Keratinocyte (primary cell): Measurements from ENCODE around the gene ADAMTS17. TPM values are rescaled to one million over a fixed set of nuclear protein-coding genes. Genes with fewer than 3 reads are reported as not detected.

Source experiments
- DNase-seq: peaks from one replicate; pipeline ENCODE4 v3.0.0-alpha.2; 2011; ENCODE audit warnings: low read depth, missing footprints, low spot score
- FAIRE-seq: peaks from 2 replicates; lab custom pipeline; 2011; peaks lifted over from hg19 to GRCh38; lab: Jason Lieb, UNC
- H2AFZ ChIP-seq: 2 replicates; pipeline ENCODE4 v1.6.0; 2012; ENCODE audit warnings: low read length, control low read depth, inconsistent platforms; ENCODE audit not compliant: control insufficient read depth
- H3K27ac ChIP-seq: 2 replicates; pipeline ENCODE4 v1.5.1; 2011; ENCODE audit warnings: low read length; ENCODE audit not compliant: control insufficient read depth, insufficient read depth
- H3K27me3 ChIP-seq: 3 replicates; pipeline ENCODE4 v1.6.0; 2011; ENCODE audit warnings: low read length; ENCODE audit not compliant: control insufficient read depth, insufficient read depth; ENCODE audit errors: extremely low read depth
- H3K36me3 ChIP-seq, 2 experiments: 2 replicates in 1 of 2; 3 replicates in 1 of 2; pipeline ENCODE4 v1.5.1; 2011; ENCODE audit warnings: low read length in 2 of 2, mild to moderate bottlenecking in 1 of 2; ENCODE audit not compliant: control insufficient read depth in 2 of 2, insufficient read depth in 2 of 2; ENCODE audit errors: extremely low read depth in 1 of 2
- H3K4me1 ChIP-seq: 3 replicates; pipeline ENCODE4 v1.5.1; 2011; ENCODE audit warnings: low read length; ENCODE audit not compliant: control insufficient read depth, insufficient read depth; ENCODE audit errors: extremely low read depth
- H3K4me2 ChIP-seq: 3 replicates; pipeline ENCODE4 v1.6.0; 2011; ENCODE audit warnings: low read depth, low read length; ENCODE audit not compliant: control insufficient read depth, insufficient read depth; ENCODE audit errors: extremely low read depth
- H3K4me3 ChIP-seq, 3 experiments: fragments of 200-600 bp in 1 of 3; sonication (generic) in 1 of 3; 2 replicates in 2 of 3; 3 replicates in 1 of 3; pipeline ENCODE4 v1.5.1; 2011 to 2016; ENCODE audit warnings: low read length in 3 of 3, mild to moderate bottlenecking in 3 of 3, control low read depth in 2 of 3, inconsistent platforms in 1 of 3, low read depth in 1 of 3, mixed read lengths in 1 of 3, mixed run types in 1 of 3, moderate library complexity in 1 of 3; ENCODE audit not compliant: control insufficient read depth in 2 of 3, insufficient read depth in 2 of 3; ENCODE audit errors: extremely low read depth in 1 of 3
- H3K79me2 ChIP-seq: 2 replicates; pipeline ENCODE4 v1.6.0; 2012; ENCODE audit warnings: low read length; ENCODE audit not compliant: control insufficient read depth, insufficient read depth
- H3K9ac ChIP-seq: 3 replicates; pipeline ENCODE4 v1.6.0; 2011; ENCODE audit warnings: low read length; ENCODE audit not compliant: control insufficient read depth, insufficient read depth; ENCODE audit errors: extremely low read depth
- H3K9me1 ChIP-seq: 3 replicates; pipeline ENCODE4 v1.6.0; 2011; ENCODE audit warnings: low read length; ENCODE audit not compliant: control insufficient read depth, insufficient read depth; ENCODE audit errors: extremely low read depth
- H3K9me3 ChIP-seq: 2 replicates; pipeline ENCODE4 v1.5.1; 2012; ENCODE audit warnings: low read depth, low read length; ENCODE audit not compliant: control insufficient read depth
- H4K20me1 ChIP-seq: 3 replicates; pipeline ENCODE4 v1.6.0; 2011; ENCODE audit warnings: low read length; ENCODE audit not compliant: control insufficient read depth, insufficient read depth; ENCODE audit errors: extremely low read depth
- CTCF ChIP-seq, 3 experiments: IDR thresholded peaks in 1 of 3; conservative IDR thresholded peaks in 1 of 3; optimal IDR thresholded peaks in 1 of 3; 2 replicates in 2 of 3; 3 replicates in 1 of 3; pipeline versions ENCODE3 to v1.5.1; 2011; ENCODE audit warnings: low read length in 3 of 3, mild to moderate bottlenecking in 3 of 3, moderate library complexity in 2 of 3, control low read depth in 1 of 3, inconsistent platforms in 1 of 3; ENCODE audit not compliant: insufficient read depth in 2 of 3; ENCODE audit errors: extremely low read depth in 1 of 3
- EZH2 ChIP-seq: IDR thresholded peaks from one replicate; pipeline ENCODE4 v1.6.1; 2012; ENCODE audit warnings: inconsistent platforms, mild to moderate bottlenecking, low read length, moderate library complexity
- dilution Hi-C: fragments of 300-500 bp; cut with MboI; formaldehyde crosslinking; loops from one replicate; pipeline ENCODE4 v1.7.0; 2020; ENCODE audit warnings: low sequenced_read_pairs; ENCODE audit not compliant: extremely low pct_ligation_motif_present
- polyA plus RNA-seq, 5 experiments: library from polyadenylated mRNA; depleted of rRNA in 3 of 5; stranded (reverse) in 3 of 5; stranded (forward) in 1 of 5; unstranded in 1 of 5; fragments of >200 nt; gene quantifications; 1 replicate in 1 of 5; 2 replicates in 3 of 5; 3 replicates in 1 of 5; pipeline versions ENCODE4 v1.2.1 to v1.2.3, GENCODE V29; 2011 to 2012; ENCODE audit warnings: missing spikeins in 2 of 5, low read depth in 1 of 5, low replicate concordance in 1 of 5

ADAMTS17 gene
- polyA plus RNA-seq, 1 donor (not counting 4 experiments of a cell fraction or from before 2014, with no cell fraction given), result 0.18 TPM

GRCh38 chr15:99951511-99951910 is 390.3 kb downstream of the ADAMTS17 start:
- Histone ChIP-seq H3K9me3 (no peaks in the 10 kb centered on the region), H3K79me2 (no peaks in the 10 kb centered on the region), H3K9me1 (no peaks in the 10 kb centered on the region), H3K4me1 (peaks cover 5% of the 10 kb centered on the region), H3K9ac (no peak overlapping the region), H3K27me3 (no peaks in the 10 kb centered on the region), H3K36me3 (no peaks in the 10 kb centered on the region), H3K4me2 (no peak overlapping the region), H4K20me1 (no peaks in the 10 kb centered on the region), H2AFZ (no peak overlapping the region), H3K4me3 (no peak overlapping the region), H3K27ac (no peak overlapping the region)
- dilution Hi-C loops, result no loop called here
- TF ChIP-seq EZH2 (no peak), CTCF (optimal IDR thresholded peaks at IDR 0.05 in 1 of 3, IDR thresholded peaks at IDR 0.05 in 1 of 3, conservative IDR thresholded peaks at IDR 0.05 in 1 of 3; ENCODE audit: extremely low read depth in 1 of 3, insufficient read depth in 2 of 3, low read length in 3 of 3) (no peak)
- FAIRE-seq, result no peak
- no peak for DNase-seq

GRCh38 chr15:99944131-99944530 is 397.6 kb downstream of the ADAMTS17 start:
- H3K4me3 ChIP-seq, result no peak overlapping the region
- no peak overlapping the region for H3K9ac ChIP-seq
- DNase-seq (no peak), FAIRE-seq (no peak)
- H3K79me2 ChIP-seq, result no peaks in the 10 kb centered on the region
- dilution Hi-C loops, result no loop called here
- H3K4me2 ChIP-seq, result no peak overlapping the region
- no peak overlapping the region for H3K27ac ChIP-seq
- H3K9me1 ChIP-seq, result no peaks in the 10 kb centered on the region
- no peaks in the 10 kb centered on the region for H3K36me3 ChIP-seq
- no peaks in the 10 kb centered on the region for H4K20me1 ChIP-seq
- no peak for TF ChIP-seq CTCF (optimal IDR thresholded peaks at IDR 0.05 in 1 of 3, IDR thresholded peaks at IDR 0.05 in 1 of 3, conservative IDR thresholded peaks at IDR 0.05 in 1 of 3; ENCODE audit: extremely low read depth in 1 of 3, insufficient read depth in 2 of 3, low read length in 3 of 3)
- no peak for TF ChIP-seq EZH2
- H3K27me3 ChIP-seq, result no peaks in the 10 kb centered on the region
- H3K4me1 ChIP-seq, result no peaks in the 10 kb centered on the region
- no peak overlapping the region for H2AFZ ChIP-seq
- no peaks in the 10 kb centered on the region for H3K9me3 ChIP-seq
